ENCODE results near the gene SH2D2A. TPM values are rescaled to one million over a fixed set of nuclear protein-coding genes. Genes with fewer than 3 reads are reported as not detected.

The SH2D2A gene
- total and polyA plus RNA-seq, 9 of the 15 experiments (the other 6 are each of a cell fraction or from before 2014, with no cell fraction given) = 0.89 to 33.6 (median 6.9) TPM

- TF ChIP-seq YY1 (IDR thresholded peaks at IDR 0.05; ENCODE audit: borderline replicate concordance in 1 of 3, control insufficient read depth in 1 of 3, extremely low read depth in 1 of 3, insufficient read depth in 3 of 3, insufficient read length in 1 of 3, insufficient replicate concordance in 2 of 3, low read depth in 1 of 3, low read length in 2 of 3) (no peak), TCF7 (IDR thresholded peaks at IDR 0.05; ENCODE audit: borderline replicate concordance) (no peak), KAT7 (CRISPR knock-in tag; IDR thresholded peaks at IDR 0.05; ENCODE audit: borderline replicate concordance) (no peak), L3MBTL2 (IDR thresholded peaks at IDR 0.05) (peak; percentile 31; the same call in 1 of the 2 replicates), CCNT2 (IDR thresholded peaks at IDR 0.05; ENCODE audit: borderline replicate concordance, extremely low read depth, insufficient read length, low read depth, low read length) (no peak), NFXL1 (CRISPR knock-in tag; IDR thresholded peaks at IDR 0.05) (no peak), NRF1 (conservative IDR thresholded peaks at IDR 0.05 in 1 of 2, IDR thresholded peaks at IDR 0.05 in 1 of 2) (no peak), KLF10 (CRISPR knock-in tag; IDR thresholded peaks at IDR 0.05) (no peak)
- TF ChIP-seq, protein P1, sequence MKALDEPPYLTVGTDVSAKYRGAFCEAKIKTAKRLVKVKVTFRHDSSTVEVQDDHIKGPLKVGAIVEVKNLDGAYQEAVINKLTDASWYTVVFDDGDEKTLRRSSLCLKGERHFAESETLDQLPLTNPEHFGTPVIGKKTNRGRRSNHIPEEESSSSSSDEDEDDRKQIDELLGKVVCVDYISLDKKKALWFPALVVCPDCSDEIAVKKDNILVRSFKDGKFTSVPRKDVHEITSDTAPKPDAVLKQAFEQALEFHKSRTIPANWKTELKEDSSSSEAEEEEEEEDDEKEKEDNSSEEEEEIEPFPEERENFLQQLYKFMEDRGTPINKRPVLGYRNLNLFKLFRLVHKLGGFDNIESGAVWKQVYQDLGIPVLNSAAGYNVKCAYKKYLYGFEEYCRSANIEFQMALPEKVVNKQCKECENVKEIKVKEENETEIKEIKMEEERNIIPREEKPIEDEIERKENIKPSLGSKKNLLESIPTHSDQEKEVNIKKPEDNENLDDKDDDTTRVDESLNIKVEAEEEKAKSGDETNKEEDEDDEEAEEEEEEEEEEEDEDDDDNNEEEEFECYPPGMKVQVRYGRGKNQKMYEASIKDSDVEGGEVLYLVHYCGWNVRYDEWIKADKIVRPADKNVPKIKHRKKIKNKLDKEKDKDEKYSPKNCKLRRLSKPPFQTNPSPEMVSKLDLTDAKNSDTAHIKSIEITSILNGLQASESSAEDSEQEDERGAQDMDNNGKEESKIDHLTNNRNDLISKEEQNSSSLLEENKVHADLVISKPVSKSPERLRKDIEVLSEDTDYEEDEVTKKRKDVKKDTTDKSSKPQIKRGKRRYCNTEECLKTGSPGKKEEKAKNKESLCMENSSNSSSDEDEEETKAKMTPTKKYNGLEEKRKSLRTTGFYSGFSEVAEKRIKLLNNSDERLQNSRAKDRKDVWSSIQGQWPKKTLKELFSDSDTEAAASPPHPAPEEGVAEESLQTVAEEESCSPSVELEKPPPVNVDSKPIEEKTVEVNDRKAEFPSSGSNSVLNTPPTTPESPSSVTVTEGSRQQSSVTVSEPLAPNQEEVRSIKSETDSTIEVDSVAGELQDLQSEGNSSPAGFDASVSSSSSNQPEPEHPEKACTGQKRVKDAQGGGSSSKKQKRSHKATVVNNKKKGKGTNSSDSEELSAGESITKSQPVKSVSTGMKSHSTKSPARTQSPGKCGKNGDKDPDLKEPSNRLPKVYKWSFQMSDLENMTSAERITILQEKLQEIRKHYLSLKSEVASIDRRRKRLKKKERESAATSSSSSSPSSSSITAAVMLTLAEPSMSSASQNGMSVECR (CRISPR knock-in tag; IDR thresholded peaks at IDR 0.05) = no peak
Measured at GRCh38 chr1:156821801-156822200, 5.2 kb upstream of the SH2D2A start (continued).

Data from K562 (cell line).